Measurements from ENCODE around the gene AP3S2.
"Not testable (repeated sequence)": the region's sequence is repeated elsewhere in the genome, so short reads cannot be mapped to it uniquely, and the experiment has no call there.

DNA sequence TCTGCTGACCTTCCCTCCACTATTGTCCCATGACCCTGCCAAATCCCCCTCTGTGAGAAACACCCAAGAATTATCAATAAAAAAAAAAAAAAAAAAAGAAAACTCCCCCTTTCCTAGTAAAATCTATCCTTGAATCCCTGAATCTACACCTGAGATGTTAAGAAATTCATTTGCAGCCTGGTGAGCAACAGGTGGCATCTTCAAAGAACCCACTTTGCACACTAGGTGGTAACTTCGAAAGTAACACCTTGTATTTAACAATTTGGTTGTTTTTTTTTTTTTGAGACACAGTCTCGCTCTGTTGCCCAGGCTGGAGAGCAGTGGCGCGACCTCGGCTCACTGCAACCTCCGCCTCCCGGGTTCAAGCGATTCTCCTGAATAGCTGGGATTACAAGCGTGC is 24.3 kb downstream of the AP3S2 start:
- TF ChIP-seq CTCF (IDR thresholded peaks at IDR 0.05; ENCODE audit: low read length); EZH2phosphoT487 (IDR thresholded peaks at IDR 0.05; ENCODE audit: low read length); EZH2 (optimal IDR thresholded peaks at IDR 0.05; ENCODE audit: low read depth, low read length): not testable (repeated sequence)
